GM12891 (cell line): ENCODE measurements around the gene DHRSX.
"Not testable (repeated sequence)": the region's sequence is repeated elsewhere in the genome, so short reads cannot be mapped to it uniquely, and the experiment has no call there.

Source experiments
- DNase-seq: peaks from one replicate; pipeline ENCODE4 v3.0.0; 2011; ENCODE audit warnings: low spot score; ENCODE audit not compliant: insufficient read length
- FAIRE-seq: peaks from 2 replicates; lab custom pipeline; 2011; peaks lifted over from hg19 to GRCh38; lab: Jason Lieb, UNC
- PAX5 ChIP-seq: IDR thresholded peaks from 2 replicates; pipeline ENCODE4 v1.6.1; 2011; ENCODE audit warnings: low read length, moderate library complexity, mild to moderate bottlenecking; ENCODE audit not compliant: insufficient read depth, severe bottlenecking
- POLR2A ChIP-seq: IDR thresholded peaks from 2 replicates; pipeline ENCODE4 v1.6.1; 2011; ENCODE audit warnings: low read depth, low read length, control low read depth
- POLR2AphosphoS5 ChIP-seq: IDR thresholded peaks from 2 replicates; pipeline ENCODE4 v1.6.1; 2011; ENCODE audit warnings: low read depth, low read length, control low read depth
- POU2F2 ChIP-seq: IDR thresholded peaks from 2 replicates; pipeline ENCODE4 v1.6.1; 2011; ENCODE audit warnings: low read depth, mild to moderate bottlenecking, control low read depth, low read length, moderate library complexity
- SPI1 ChIP-seq: IDR thresholded peaks from 2 replicates; pipeline ENCODE4 v1.6.1; 2011; ENCODE audit warnings: low read depth, low read length, control low read depth
- TAF1 ChIP-seq: IDR thresholded peaks from 2 replicates; pipeline ENCODE4 v1.6.1; 2011; ENCODE audit warnings: low read depth, low read length, control low read depth

DHRSX gene

DNA sequence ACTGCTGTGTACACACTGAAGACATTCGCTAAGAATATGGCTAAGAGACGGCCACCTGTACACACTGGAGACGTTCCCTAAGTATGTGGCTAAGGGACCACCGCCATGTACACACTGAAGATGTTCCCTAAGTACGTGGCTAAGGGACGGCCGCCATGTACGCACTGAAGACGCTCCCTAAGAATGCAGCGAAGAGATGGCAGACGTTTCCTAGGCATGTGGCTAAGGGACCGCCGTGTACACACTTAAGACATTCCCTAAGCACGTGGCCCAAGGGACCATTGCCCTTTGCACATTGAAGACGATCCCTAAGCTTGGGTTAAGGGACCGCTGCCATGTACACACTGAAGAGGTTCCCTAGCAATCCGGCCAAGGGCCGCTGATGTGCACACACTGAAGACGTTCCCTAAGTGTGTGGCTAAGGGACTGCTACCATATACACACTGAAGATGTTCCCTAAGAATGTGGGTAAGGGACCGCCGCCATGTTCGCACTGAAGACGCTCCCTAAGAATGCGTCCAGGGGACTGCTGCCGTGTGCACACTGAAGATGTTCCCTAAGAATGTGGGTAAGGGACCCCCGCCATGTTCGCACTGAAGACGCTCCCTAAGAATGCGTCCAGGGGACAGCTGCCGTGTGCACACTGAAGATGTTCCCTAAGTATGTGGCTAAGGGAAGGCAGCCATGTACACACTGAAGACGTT lies 36.7 kb downstream of the DHRSX start:
- no peak for FAIRE-seq
- TF ChIP-seq TAF1 (no peak), POLR2AphosphoS5 (no peak), SPI1 (no peak), POLR2A (no peak), POU2F2 (no peak), PAX5 (no peak)
- no peak for DNase-seq

DNA sequence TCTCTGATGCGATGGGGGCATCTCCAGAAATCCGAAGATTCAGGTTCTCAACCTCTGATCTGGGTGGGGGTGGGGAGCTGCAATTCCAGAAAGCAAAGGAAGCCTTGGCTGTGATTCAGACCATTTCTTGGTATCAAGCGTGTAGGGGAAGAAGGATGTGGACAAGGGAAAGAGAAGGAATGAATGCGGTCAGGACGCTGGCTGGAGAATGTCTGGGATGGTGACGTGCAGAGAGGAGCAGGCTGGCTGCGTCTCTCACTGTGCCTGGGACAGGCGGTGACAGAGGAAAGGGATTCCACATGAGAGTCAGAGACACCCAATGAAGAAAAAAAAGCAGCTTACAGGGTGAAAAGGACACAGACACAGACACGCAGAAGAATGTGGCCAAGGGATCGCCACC lies 37.3 kb downstream of the DHRSX start:
- not testable (repeated sequence) for FAIRE-seq, DNase-seq

DNA sequence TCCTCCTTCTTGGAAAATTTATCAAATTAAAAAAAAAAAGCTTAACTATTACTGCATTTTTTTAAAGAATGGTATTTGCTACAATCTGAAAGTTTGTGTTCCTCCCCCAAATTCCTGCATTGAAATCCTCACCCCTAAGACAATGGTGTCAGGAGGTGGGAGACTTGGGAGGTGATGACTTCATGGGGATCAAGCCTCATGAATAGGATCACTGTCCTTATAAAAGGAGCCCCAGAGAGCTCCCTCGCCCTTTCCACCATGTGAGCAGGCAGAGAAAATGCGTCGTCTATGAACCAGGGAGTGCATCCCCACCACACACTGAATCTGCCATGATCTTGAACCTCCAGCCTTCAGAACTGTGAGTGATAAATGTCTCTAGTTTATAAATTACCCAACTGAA lies 38.0 kb downstream of the DHRSX start:
- no peak for DNase-seq
- TF ChIP-seq PAX5 (no peak), TAF1 (no peak), POLR2A (no peak), POLR2AphosphoS5 (no peak), SPI1 (no peak), POU2F2 (no peak)
- FAIRE-seq = no peak

DNA sequence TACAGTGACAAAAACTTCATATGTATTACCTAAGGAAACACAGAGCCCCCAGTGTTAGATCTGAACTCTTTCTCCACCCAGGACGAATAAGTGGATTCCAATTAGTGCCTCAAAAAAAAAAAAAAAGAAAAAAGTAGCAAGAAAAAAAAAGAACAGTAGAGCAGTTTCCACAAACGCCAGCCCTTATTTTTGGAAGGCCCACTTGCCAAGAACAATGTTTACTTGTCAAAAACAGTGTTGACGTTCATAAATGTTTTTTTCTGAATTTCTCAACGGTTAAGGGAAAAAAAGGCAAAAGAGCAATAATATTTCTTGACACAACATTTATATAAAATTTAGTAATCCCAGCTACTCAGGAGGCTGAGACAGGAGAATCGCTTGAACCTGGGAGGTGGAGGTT lies 38.7 kb downstream of the DHRSX start:
- TF ChIP-seq POU2F2 (no peak), SPI1 (no peak), POLR2A (no peak), POLR2AphosphoS5 (no peak), TAF1 (no peak), PAX5 (no peak)
- DNase-seq (no peak), FAIRE-seq (no peak)

DNA sequence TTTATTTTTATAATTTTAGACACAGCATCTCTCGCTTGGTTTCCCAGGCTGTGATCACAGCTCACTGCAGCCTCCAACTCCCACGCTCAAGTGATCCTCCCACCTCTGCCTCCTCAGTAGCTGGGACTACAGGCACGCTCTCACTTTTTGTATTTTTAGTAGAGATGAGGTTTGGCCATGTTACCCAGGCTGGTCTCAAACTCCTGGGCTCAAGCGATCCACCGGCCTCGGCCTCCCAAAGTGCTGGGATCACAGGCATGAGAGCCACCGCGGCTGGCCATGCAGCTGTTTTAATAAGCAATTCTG lies 39.1 kb downstream of the DHRSX start:
- TF ChIP-seq PAX5 (no peak), TAF1 (no peak), POLR2A (no peak), POLR2AphosphoS5 (no peak), SPI1 (no peak), POU2F2 (no peak)
- FAIRE-seq = no peak
- no peak for DNase-seq

DNA sequence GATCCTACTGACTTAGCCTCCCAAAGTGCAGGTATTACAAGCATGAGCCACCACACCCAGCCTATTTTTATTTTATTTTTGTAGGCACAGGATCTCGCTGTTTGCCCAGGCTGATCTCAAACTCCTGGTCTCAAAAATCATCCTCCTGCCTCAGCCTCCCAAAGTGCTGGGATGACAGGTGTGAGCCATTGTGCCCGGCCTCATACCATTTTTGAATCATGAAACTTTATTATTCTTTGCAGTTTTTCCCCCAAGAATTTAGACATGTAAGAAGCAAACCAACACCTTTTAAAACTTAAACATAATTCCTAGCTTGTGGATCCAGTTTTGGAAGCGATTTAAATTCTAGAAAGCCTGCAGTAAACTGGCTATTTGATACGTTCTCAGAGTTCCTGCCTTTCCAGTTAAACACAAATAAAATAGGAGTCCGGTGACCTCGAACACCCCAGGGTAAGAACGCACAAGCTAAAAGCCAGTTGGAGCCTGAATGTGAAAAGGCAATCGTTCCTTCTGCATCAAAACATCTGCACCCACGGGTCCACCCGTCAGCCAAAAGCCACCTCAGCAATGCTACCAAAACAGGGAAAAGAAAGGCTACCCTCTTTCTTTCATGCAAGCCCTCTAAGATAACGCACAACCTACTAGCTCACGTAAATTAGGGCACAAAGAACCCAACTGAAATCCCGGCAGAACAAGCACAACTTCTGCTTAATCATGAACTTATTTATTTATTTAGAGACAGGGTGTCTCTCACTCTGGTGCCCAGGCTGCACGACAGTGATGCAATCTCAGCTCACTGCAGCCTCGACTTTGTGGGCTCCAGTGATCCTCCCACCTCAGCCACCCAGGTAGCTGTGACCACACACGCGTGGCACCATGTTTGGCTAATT lies 39.7 kb downstream of the DHRSX start:
- DNase-seq = not testable (repeated sequence)
- peak; percentile 48 for FAIRE-seq

DNA sequence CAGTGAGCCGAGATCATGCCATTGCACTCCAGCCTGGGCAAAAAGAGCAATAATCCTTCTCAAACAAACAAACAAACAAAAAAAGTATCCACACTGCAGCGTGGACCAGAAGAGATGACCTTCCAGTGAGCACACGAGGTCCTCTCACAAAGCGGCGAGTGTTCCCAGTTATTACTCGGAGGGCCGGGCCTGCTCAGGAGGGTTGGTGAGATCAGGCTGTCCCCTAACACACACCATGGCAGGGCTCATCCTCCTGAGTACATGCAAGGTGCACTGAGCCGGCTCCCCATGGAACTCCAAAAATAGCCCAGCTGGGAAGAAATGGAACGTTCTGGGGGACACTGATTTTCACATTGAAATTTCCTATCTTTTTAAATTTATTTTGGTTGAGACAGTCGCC lies 40.7 kb downstream of the DHRSX start:
- not testable (repeated sequence) for FAIRE-seq, DNase-seq

DNA sequence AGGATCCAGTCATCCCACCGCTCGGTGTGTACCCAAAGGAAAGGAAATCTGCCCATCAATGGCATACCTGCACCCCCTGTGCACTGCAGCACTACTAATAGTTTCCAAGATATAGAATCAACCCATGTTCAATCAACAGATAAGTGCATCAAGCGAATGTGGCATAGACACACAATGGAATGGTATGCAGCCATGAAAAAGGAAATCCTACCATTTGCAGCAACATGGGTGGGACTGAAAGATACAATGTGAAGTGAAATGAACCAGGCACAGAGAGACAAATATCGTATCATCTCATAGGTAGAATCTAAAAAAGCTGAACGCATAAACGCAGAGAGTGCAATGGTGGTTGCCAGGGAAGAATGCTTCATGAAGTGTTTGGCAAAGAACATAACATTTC lies 42.5 kb downstream of the DHRSX start:
- TF ChIP-seq SPI1 = no peak
- TF ChIP-seq PAX5 = no peak
- no peak for TF ChIP-seq POLR2AphosphoS5
- TF ChIP-seq TAF1 = no peak
- no peak for TF ChIP-seq POLR2A
- no peak for TF ChIP-seq POU2F2
- FAIRE-seq = no peak
- no peak for DNase-seq

DNA sequence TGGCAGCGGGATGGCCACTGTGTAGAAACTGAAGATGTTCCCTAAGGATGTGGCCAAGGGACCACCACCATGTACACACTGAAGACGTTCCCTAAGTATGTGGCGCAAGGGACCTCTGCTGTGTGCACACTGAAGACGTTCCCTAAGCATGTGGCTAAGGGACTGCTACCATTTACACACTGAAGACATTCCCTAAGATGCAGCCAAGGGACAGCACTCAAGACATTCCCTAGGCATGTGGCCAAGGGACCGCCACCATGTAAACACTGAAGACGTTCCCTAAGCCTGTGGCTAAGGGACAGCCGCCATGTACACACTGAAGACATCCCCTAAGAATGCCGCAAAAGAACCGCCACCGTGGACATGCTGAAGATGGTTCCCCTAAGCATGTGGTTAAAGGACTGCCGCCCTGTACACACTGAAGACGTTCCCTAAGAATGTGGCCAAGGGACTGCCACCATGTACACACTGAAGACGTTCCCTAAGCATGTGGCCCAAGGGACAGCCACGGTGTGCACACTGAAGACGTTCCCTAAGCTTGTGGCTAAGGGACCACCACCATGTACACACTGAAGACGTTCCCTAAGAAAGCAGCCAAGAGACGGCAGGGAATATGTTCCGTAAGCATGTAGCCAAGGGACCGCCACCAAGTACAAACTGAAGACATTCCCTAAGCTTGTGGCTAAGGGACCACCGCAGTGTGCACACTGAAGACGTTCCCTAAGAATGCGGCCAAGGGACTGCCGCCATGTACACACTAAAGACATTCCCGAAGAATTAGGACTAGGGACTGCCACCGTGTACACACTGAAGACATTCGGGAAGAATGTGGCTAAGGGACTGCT lies 43.3 kb downstream of the DHRSX start:
- TF ChIP-seq PAX5 (no peak), POLR2A (no peak), SPI1 (no peak), TAF1 (no peak), POU2F2 (no peak), POLR2AphosphoS5 (no peak)
- no peak for FAIRE-seq
- no peak for DNase-seq

DNA sequence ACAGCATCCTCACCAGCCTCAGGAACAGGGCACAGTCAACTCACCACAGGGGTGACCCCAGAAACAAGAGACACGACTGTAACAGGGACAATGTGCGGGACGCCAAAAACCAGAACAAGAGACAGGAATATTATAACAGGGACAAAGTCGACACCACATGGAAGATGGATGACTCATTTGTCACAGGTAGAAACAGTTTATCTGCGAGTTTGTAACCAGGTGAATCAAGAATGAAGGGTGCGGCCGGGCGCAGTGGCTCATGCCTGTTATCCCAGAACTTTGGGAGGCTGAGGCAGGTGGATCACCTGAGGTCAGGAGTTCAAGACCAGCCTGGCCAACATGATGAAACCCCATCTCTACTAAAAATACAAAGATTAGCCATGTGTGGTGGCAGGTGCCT lies 44.7 kb downstream of the DHRSX start:
- DNase-seq, FAIRE-seq: not testable (repeated sequence)

DNA sequence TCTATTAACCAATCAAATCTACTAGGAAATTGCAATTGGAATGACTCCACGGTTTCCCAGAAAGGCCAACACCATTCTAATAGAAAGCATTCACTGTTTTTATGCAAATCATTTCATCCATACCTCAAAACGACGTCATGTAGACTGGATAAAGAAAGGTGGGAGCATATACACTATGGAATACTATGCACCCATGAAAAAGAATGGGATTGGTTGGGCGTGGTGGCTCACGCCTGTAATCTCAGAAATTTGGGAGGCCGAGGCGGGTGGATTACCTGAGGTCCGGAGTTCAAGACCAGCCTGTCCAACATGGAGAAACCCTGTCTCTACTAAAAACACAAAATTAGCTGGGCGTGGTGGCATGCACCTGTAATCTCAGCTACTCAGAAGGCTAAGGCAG lies 46.2 kb downstream of the DHRSX start:
- DNase-seq, FAIRE-seq: not testable (repeated sequence)
